Spleen (tissue), 11 donors: ENCODE results near the gene ATG16L1. TPM values are rescaled to one million over a fixed set of nuclear protein-coding genes. Genes with fewer than 3 reads are reported as not detected.
A peak's percentile ranks its signal among the peaks of the same experiment; 100 is the strongest.

ENCODE experiments used
- DNase-seq: peaks from one replicate; pipeline ENCODE4 v3.0.0-alpha.2; 2020
- H3K27ac ChIP-seq, 8 donors: fragments of 200-600 bp; sonication (generic) in 7 of 8; 1 replicate in 4 of 8; 2 replicates in 4 of 8; pipeline versions ENCODE4 v1.5.0 to v1.8.0; 2016 to 2021; ENCODE audit warnings: inconsistent platforms in 4 of 8, mild to moderate bottlenecking in 4 of 8, moderate library complexity in 1 of 8
- H3K27me3 ChIP-seq, 7 donors: fragments of 200-600 bp; sonication (generic) in 6 of 7; replicated peaks in 1 of 7; 1 replicate in 4 of 7; 2 replicates in 3 of 7; pipeline versions ENCODE4 v1.5.0 to v1.8.0; 2016 to 2021; ENCODE audit warnings: inconsistent platforms in 3 of 7, mild to moderate bottlenecking in 1 of 7
- H3K36me3 ChIP-seq, 6 donors: fragments of 200-600 bp; sonication (generic) in 5 of 6; 1 replicate in 4 of 6; 2 replicates in 2 of 6; pipeline versions ENCODE4 v1.5.0 to v1.8.0; 2016 to 2021; ENCODE audit warnings: inconsistent platforms in 2 of 6
- H3K4me1 ChIP-seq, 6 donors: fragments of 200-600 bp; sonication (generic) in 5 of 6; 1 replicate in 3 of 6; 2 replicates in 3 of 6; pipeline versions ENCODE4 v1.5.0 to v1.8.0; 2016 to 2021; ENCODE audit warnings: inconsistent platforms in 3 of 6
- H3K4me3 ChIP-seq, 8 donors: fragments of 200-600 bp; sonication (generic) in 7 of 8; 1 replicate in 4 of 8; 2 replicates in 4 of 8; pipeline versions ENCODE4 v1.5.0 to v1.8.0; 2016 to 2021; ENCODE audit warnings: inconsistent platforms in 4 of 8, mild to moderate bottlenecking in 4 of 8, moderate library complexity in 2 of 8
- H3K9me3 ChIP-seq, 8 donors: fragments of 200-600 bp; sonication (generic) in 7 of 8; 1 replicate in 4 of 8; 2 replicates in 4 of 8; pipeline versions ENCODE4 v1.5.0 to v1.8.0; 2016 to 2021; ENCODE audit warnings: inconsistent platforms in 4 of 8
- POLR2A ChIP-seq, 3 donors: fragments of 450-650 bp; IDR thresholded peaks; one replicate each; pipeline ENCODE4 v1.5.1; 2017; ENCODE audit warnings: antibody characterized with exemption in 3 of 3, mild to moderate bottlenecking in 1 of 3
- POLR2AphosphoS5 ChIP-seq, 3 donors: sonication (generic); formaldehyde crosslinking; IDR thresholded peaks; one replicate each; pipeline ENCODE4 v1.5.1; 2017; ENCODE audit warnings: antibody characterized with exemption in 3 of 3
- WGBS, 5 donors: extraction: QIAGEN DNeasy Blood & Tissue Kit in 3 of 5; methylation state at CpG; one replicate each; pipeline versions ENCODE4 v1.1.5 to v1.1.7; 2013 to 2018; 5-methylcytosine and 5-hydroxymethylcytosine counted together
- intact Hi-C: fragments of 100-400 bp; cut with DNase I; formaldehyde crosslinking; loops from one replicate; pipeline ENCODE4 v1.15.0; 2023; ENCODE audit warnings: low total_unique reads
- polyA plus RNA-seq, 3 donors: library from polyadenylated mRNA; stranded (reverse); fragments of 200-250 nt; gene quantifications; one replicate each; pipeline ENCODE4 v1.2.1, GENCODE V29; 2013
- total RNA-seq, 7 donors: library from RNA; depleted of rRNA in 3 of 7; stranded (reverse); fragments of >200 nt in 3 of 7; fragmentation: NEBNext Ultra II Directional in 4 of 7; extraction: Animal tissue kit (Norgen Biotek cat#: 25700) in 4 of 7; gene quantifications; one replicate each; pipeline versions ENCODE4 v1.1.0 to v1.2.1, GENCODE V29; 2016 to 2021
- TF ChIP-seq, protein P1 (sequence below), 11 experiments: fragments of 200-600 bp in 7 of 11; fragments of 450-650 bp in 4 of 11; sonication (generic) in 4 of 11; IDR thresholded peaks in 8 of 11; conservative IDR thresholded peaks in 3 of 11; 1 replicate in 7 of 11; 2 replicates in 4 of 11; pipeline versions ENCODE4 v1.4.0 to v1.8.0; 2016 to 2021; ENCODE audit warnings: antibody characterized with exemption in 11 of 11, inconsistent platforms in 4 of 11, mild to moderate bottlenecking in 1 of 11
- donor health status: healthy with polysubstance abuse.
- donor health status: DM: no; HTN: no; CAD: no; lungs with moderate emphysema.
- donor health status: DM: no; HTN: no; CAD: no.
- donor health status: Bipolar disorder and iron deficiency.
- donor health status: healthy.
- donor health status: DM: no; HTN: no; CAD: no.
- donor health status: DM: yes; HTN: yes; CAD: no.

Gene ATG16L1
- total and polyA plus RNA-seq, 10 donors: 12.0 to 45.8 (median 32.3) TPM

- intact Hi-C loops: no loop called here
- Histone ChIP-seq H3K27ac (no peak overlapping the region), H3K27me3 (no peaks in the 10 kb centered on the region), H3K36me3 (no peaks in the 10 kb centered on the region), H3K9me3 (no peaks in the 10 kb centered on the region), H3K4me1 (peaks cover 0 to 19% (median 1%) of the 10 kb centered on the region in 6 donors), H3K4me3 (no peak overlapping the region)
- no peak for DNase-seq
- WGBS, 5 donors: 61 to 77% (median 66%) methylated on average over 7 of the region's 7 CpGs
- TF ChIP-seq POLR2A (IDR thresholded peaks at IDR 0.05) (no peak), POLR2AphosphoS5 (IDR thresholded peaks at IDR 0.05) (no peak)
- TF ChIP-seq, protein P1, sequence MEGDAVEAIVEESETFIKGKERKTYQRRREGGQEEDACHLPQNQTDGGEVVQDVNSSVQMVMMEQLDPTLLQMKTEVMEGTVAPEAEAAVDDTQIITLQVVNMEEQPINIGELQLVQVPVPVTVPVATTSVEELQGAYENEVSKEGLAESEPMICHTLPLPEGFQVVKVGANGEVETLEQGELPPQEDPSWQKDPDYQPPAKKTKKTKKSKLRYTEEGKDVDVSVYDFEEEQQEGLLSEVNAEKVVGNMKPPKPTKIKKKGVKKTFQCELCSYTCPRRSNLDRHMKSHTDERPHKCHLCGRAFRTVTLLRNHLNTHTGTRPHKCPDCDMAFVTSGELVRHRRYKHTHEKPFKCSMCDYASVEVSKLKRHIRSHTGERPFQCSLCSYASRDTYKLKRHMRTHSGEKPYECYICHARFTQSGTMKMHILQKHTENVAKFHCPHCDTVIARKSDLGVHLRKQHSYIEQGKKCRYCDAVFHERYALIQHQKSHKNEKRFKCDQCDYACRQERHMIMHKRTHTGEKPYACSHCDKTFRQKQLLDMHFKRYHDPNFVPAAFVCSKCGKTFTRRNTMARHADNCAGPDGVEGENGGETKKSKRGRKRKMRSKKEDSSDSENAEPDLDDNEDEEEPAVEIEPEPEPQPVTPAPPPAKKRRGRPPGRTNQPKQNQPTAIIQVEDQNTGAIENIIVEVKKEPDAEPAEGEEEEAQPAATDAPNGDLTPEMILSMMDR (IDR thresholded peaks at IDR 0.05 in 8 of 11, conservative IDR thresholded peaks at IDR 0.05 in 3 of 11): no peak
Measured at GRCh38 chr2:233317196-233317943, 65.9 kb downstream of the ATG16L1 start.

DNA sequence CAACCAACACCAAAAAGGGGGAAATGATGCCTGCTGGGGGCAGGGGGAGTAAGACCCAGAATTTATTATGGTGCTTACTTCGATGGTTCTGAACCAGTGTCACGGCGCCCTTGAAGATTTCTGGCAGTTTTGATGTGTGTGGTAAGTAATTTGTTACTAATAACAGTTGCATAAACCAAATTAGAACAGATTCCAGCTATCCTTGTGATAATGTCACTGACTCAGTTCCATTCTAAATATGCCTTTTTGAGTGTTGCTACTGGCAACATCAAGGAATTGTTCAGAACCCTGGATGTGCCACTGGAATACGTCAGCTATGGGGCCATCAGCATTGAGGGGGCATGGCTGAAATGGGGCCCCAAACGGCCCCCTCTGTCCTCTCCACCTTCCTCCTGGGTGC, 67.8 kb downstream of the ATG16L1 start:
- Histone ChIP-seq H3K27me3 (no peaks in the 10 kb centered on the region), H3K36me3 (no peaks in the 10 kb centered on the region), H3K4me3 (no peak overlapping the region), H3K4me1 (peaks cover 0 to 19% (median 4%) of the 10 kb centered on the region in 6 donors), H3K27ac (no peak overlapping the region), H3K9me3 (no peaks in the 10 kb centered on the region)
- DNase-seq: no peak
- WGBS, 5 donors: 79 to 89% (median 81%) methylated on average over 5 of the region's 5 CpGs
- TF ChIP-seq POLR2A (IDR thresholded peaks at IDR 0.05): no peak
- TF ChIP-seq, protein P1 (IDR thresholded peaks at IDR 0.05 in 8 of 11, conservative IDR thresholded peaks at IDR 0.05 in 3 of 11): no peak
- TF ChIP-seq POLR2AphosphoS5 (IDR thresholded peaks at IDR 0.05): no peak
- intact Hi-C loops: no loop called here

DNA sequence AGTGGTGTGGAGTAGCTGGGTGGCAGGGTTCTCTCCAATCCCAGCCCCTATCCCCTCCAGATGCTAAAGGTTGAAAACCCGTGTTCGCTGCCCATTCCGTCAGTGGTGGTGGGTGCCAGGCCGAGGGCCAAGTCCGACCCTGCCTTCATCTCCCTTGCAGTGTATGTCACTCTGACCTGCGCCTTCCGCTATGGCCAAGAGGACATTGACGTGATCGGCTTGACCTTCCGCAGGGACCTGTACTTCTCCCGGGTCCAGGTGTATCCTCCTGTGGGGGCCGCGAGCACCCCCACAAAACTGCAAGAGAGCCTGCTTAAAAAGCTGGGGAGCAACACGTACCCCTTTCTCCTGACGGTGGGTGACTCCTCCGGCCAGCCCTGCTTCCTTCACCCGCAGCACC, 69.0 kb downstream of the ATG16L1 start:
- no peak overlapping the region for H3K4me3 ChIP-seq
- H3K27me3 ChIP-seq: no peaks in the 10 kb centered on the region
- no peak for TF ChIP-seq POLR2A (IDR thresholded peaks at IDR 0.05)
- TF ChIP-seq POLR2AphosphoS5 (IDR thresholded peaks at IDR 0.05): no peak
- TF ChIP-seq, protein P1 (IDR thresholded peaks at IDR 0.05 in 8 of 11, conservative IDR thresholded peaks at IDR 0.05 in 3 of 11): no peak
- intact Hi-C loops: no loop called here
- peak; percentile 62 for DNase-seq
- no peak overlapping the region for H3K27ac ChIP-seq
- H3K36me3 ChIP-seq: no peaks in the 10 kb centered on the region
- H3K9me3 ChIP-seq: no peaks in the 10 kb centered on the region
- WGBS, 5 donors: 92 to 96% (median 95%) methylated on average over 17 of the region's 17 CpGs
- peaks cover 0 to 19% (median 4%) of the 10 kb centered on the region in 6 donors for H3K4me1 ChIP-seq

- no peak overlapping the region for H3K4me3 ChIP-seq
- H3K27ac ChIP-seq: no peak overlapping the region
- WGBS, 5 donors: 80 to 89% (median 80%) methylated on average over 6 of the region's 6 CpGs
- DNase-seq: no peak
- no peaks in the 10 kb centered on the region for H3K9me3 ChIP-seq
- intact Hi-C loops: no loop called here
- H3K36me3 ChIP-seq: no peaks in the 10 kb centered on the region
- H3K27me3 ChIP-seq: peaks cover 0 to 4% (median 0%) of the 10 kb centered on the region in 7 donors
- no peak for TF ChIP-seq POLR2AphosphoS5 (IDR thresholded peaks at IDR 0.05)
- no peak for TF ChIP-seq POLR2A (IDR thresholded peaks at IDR 0.05)
- TF ChIP-seq, protein P1 (IDR thresholded peaks at IDR 0.05 in 8 of 11, conservative IDR thresholded peaks at IDR 0.05 in 3 of 11): no peak
- peaks cover 0 to 19% (median 4%) of the 10 kb centered on the region in 6 donors for H3K4me1 ChIP-seq
Measured at GRCh38 chr2:233321166-233321565, 69.7 kb downstream of the ATG16L1 start.
